SK-N-SH (cell line): ENCODE measurements around the gene CPA1. TPM values are rescaled to one million over a fixed set of nuclear protein-coding genes. Genes with fewer than 3 reads are reported as not detected.

Source experiments
- CTCF ChIA-PET: fragments of 300-600, 350-600 bp; formaldehyde crosslinking; extraction: SDS; loops from one replicate; lab custom pipeline; 2021; lab: Yijun Ruan, JAX
- POLR2A ChIA-PET: fragments of 350-600 bp; sonication (Branson Sonifier 250); formaldehyde crosslinking; extraction: SDS; loops from one replicate; lab custom pipeline; 2020; ENCODE audit warnings: antibody characterized with exemption, inconsistent platforms; lab: Yijun Ruan, JAX
- DNase-seq: peaks from one replicate; pipeline ENCODE4 v3.0.0; 2012
- H2AFZ ChIP-seq: fragments of 200-600 bp; sonication (generic); 2 replicates; pipeline ENCODE4 v1.8.1; 2016; ENCODE audit warnings: antibody characterized with exemption, mild to moderate bottlenecking, low read depth
- H3F3A ChIP-seq: fragments of 200-600 bp; sonication (generic); replicated peaks from 2 replicates; pipeline ENCODE3; 2016; ENCODE audit warnings: antibody characterized with exemption, mild to moderate bottlenecking; ENCODE audit not compliant: insufficient read depth
- H3K27ac ChIP-seq, 2 experiments: fragments of 200-500 bp in 1 of 2; fragments of 200-600 bp in 1 of 2; sonication (Bioruptor generic) in 1 of 2; sonication (generic), shearing (Covaris generic) in 1 of 2; 2 replicates each; pipeline versions ENCODE4 v1.5.1 to v1.6.1; 2014 to 2016; ENCODE audit warnings: low read depth in 2 of 2, inconsistent platforms in 1 of 2, low read length in 1 of 2, mild to moderate bottlenecking in 1 of 2, mixed read lengths in 1 of 2
- H3K27me3 ChIP-seq: fragments of 200-600 bp; sonication (generic), shearing (Covaris generic); 2 replicates; pipeline ENCODE4 v1.6.1; 2016; ENCODE audit warnings: mixed run types; ENCODE audit not compliant: insufficient read depth
- H3K36me3 ChIP-seq, 2 experiments: fragments of 200-500 bp in 1 of 2; fragments of 200-600 bp in 1 of 2; sonication (Bioruptor generic) in 1 of 2; sonication (generic) in 1 of 2; replicated peaks in 1 of 2; 2 replicates each; pipeline versions ENCODE3 to v1.5.1; 2014 to 2016; ENCODE audit warnings: low read length in 1 of 2, mild to moderate bottlenecking in 1 of 2; ENCODE audit not compliant: insufficient read depth in 2 of 2, control insufficient read depth in 1 of 2
- H3K4me1 ChIP-seq, 2 experiments: fragments of 200-500 bp in 1 of 2; fragments of 200-600 bp in 1 of 2; sonication (Bioruptor generic) in 1 of 2; sonication (generic), shearing (Covaris generic) in 1 of 2; 2 replicates each; pipeline versions ENCODE4 v1.5.1 to v1.6.1; 2014 to 2016; ENCODE audit warnings: low read depth in 1 of 2, low read length in 1 of 2, mixed run types in 1 of 2; ENCODE audit not compliant: insufficient read depth in 2 of 2, control insufficient read depth in 1 of 2
- H3K4me2 ChIP-seq: fragments of 200-600 bp; sonication (generic), shearing (Covaris generic); 2 replicates; pipeline ENCODE4 v1.6.1; 2017; ENCODE audit warnings: mixed run types
- H3K4me3 ChIP-seq, 2 experiments: fragments of 200-500 bp in 1 of 2; fragments of 200-600 bp in 1 of 2; sonication (Bioruptor generic) in 1 of 2; sonication (generic), shearing (Covaris generic) in 1 of 2; 2 replicates each; pipeline versions ENCODE4 v1.5.1 to v1.8.1; 2014 to 2016; ENCODE audit warnings: low read depth in 2 of 2, inconsistent platforms in 1 of 2, low read length in 1 of 2, mild to moderate bottlenecking in 1 of 2, mixed read lengths in 1 of 2, moderate library complexity in 1 of 2
- H3K79me2 ChIP-seq: fragments of 200-600 bp; sonication (generic); 2 replicates; pipeline ENCODE4 v1.8.1; 2017; ENCODE audit warnings: mild to moderate bottlenecking; ENCODE audit not compliant: insufficient read depth
- H3K9ac ChIP-seq: fragments of 200-600 bp; sonication (generic); 2 replicates; pipeline ENCODE4 v1.6.1; 2017; ENCODE audit warnings: mixed run types
- H3K9me2 ChIP-seq: fragments of 200-600 bp; sonication (generic); 2 replicates; pipeline ENCODE4 v1.6.1; 2017; ENCODE audit warnings: mixed run types
- H3K9me3 ChIP-seq: fragments of 200-600 bp; sonication (generic); 2 replicates; pipeline ENCODE4 v1.6.1; 2017; ENCODE audit warnings: mixed run types, mild to moderate bottlenecking, moderate library complexity
- H4K20me1 ChIP-seq: fragments of 200-600 bp; sonication (generic); 2 replicates; pipeline ENCODE4 v1.6.1; 2017; ENCODE audit warnings: mild to moderate bottlenecking, mixed run types; ENCODE audit not compliant: insufficient read depth
- CHD2 ChIP-seq: fragments of 150-350 bp; IDR thresholded peaks from 2 replicates; pipeline ENCODE4 v1.6.1; 2018; ENCODE audit warnings: low read length; ENCODE audit not compliant: partially characterized antibody
- EP300 ChIP-seq, 2 experiments: IDR thresholded peaks; 2 replicates each; pipeline versions ENCODE4 v1.4.0 to v1.6.1; 2012; ENCODE audit warnings: borderline replicate concordance in 1 of 2, low read depth in 1 of 2, low read length in 1 of 2
- FOXM1 ChIP-seq: IDR thresholded peaks from 2 replicates; pipeline ENCODE4 v1.4.0; 2012; ENCODE audit warnings: low read depth, mild to moderate bottlenecking
- GABPA ChIP-seq: IDR thresholded peaks from 2 replicates; pipeline ENCODE4 v1.4.0; 2012; ENCODE audit warnings: low read depth, mild to moderate bottlenecking
- GATA2 ChIP-seq: sonication (generic); formaldehyde crosslinking; IDR thresholded peaks from 2 replicates; pipeline ENCODE4 v1.5.0; 2020; ENCODE audit warnings: mild to moderate bottlenecking, missing genetic modification reagents
- JUND ChIP-seq: IDR thresholded peaks from 2 replicates; pipeline ENCODE4 v1.4.0; 2012
- POLR2AphosphoS5 ChIP-seq: IDR thresholded peaks from 2 replicates; pipeline ENCODE4 v1.6.1; 2012; ENCODE audit warnings: low read depth, low read length
- REST ChIP-seq: IDR thresholded peaks from 2 replicates; pipeline ENCODE4 v1.6.1; 2012; ENCODE audit warnings: mild to moderate bottlenecking, low read depth, low read length, moderate library complexity
- RFX5 ChIP-seq: IDR thresholded peaks from 2 replicates; pipeline ENCODE4 v1.6.1; 2012; ENCODE audit warnings: mild to moderate bottlenecking, improper control_type of control experiment, low read length
- SIN3A ChIP-seq: IDR thresholded peaks from 2 replicates; pipeline ENCODE4 v1.6.1; 2012; ENCODE audit warnings: low read depth, mild to moderate bottlenecking, low read length, moderate library complexity, borderline replicate concordance
- SMC3 ChIP-seq: IDR thresholded peaks from 2 replicates; pipeline ENCODE4 v1.6.1; 2012; ENCODE audit warnings: low read depth, low read length, improper control_type of control experiment
- TAF1 ChIP-seq: IDR thresholded peaks from 2 replicates; pipeline ENCODE4 v1.6.1; 2012; ENCODE audit warnings: low read depth, mild to moderate bottlenecking, low read length, moderate library complexity, borderline replicate concordance
- YY1 ChIP-seq: IDR thresholded peaks from 2 replicates; pipeline ENCODE4 v1.4.0; 2012; ENCODE audit warnings: low read depth, mild to moderate bottlenecking
- WGBS: methylation state at CpG from one replicate; pipeline ENCODE4 v1.1.6; 2017; ENCODE audit warnings: low lambda C conversion rate; 5-methylcytosine and 5-hydroxymethylcytosine counted together
- polyA plus RNA-seq, 3 experiments: library from polyadenylated mRNA; depleted of rRNA; stranded (reverse); fragments of >200 nt; gene quantifications; 2 replicates each; pipeline ENCODE4 v1.2.3, GENCODE V29; 2012
- TF ChIP-seq, protein P1 (sequence below): fragments of 150-350 bp; IDR thresholded peaks from 2 replicates; pipeline ENCODE4 v1.6.1; 2016; ENCODE audit warnings: mild to moderate bottlenecking, low read depth, low read length
- TF ChIP-seq, protein P2 (sequence below): IDR thresholded peaks from 2 replicates; pipeline ENCODE4 v1.4.0; 2012; ENCODE audit warnings: low read depth
- TF ChIP-seq, protein P3 (sequence below): fragments of 150-350 bp; IDR thresholded peaks from 2 replicates; pipeline ENCODE4 v1.6.1; 2017; ENCODE audit warnings: antibody characterized with exemption, low read length, low read depth, borderline replicate concordance

CPA1 gene
- polyA plus RNA-seq, 1 of the 3 experiments (the other 2 are of a cell fraction): 0.05 TPM

GRCh38 chr7:130332259-130333053 lies 47.8 kb upstream of the CPA1 start:
- ChIA-PET CTCF (interaction anchor here (0.5 to 1.1 kb wide), 6 partner anchors 8 to 426 kb away, joined by 3 to 5 read pairs (median 3); no protein-coding TSS in a partner anchor), POLR2A (interaction anchor here (0.6 kb wide), 1 partner anchor 263 kb away, joined by 3 read pairs; no protein-coding TSS in a partner anchor)
- 76% methylated on average over 4 of the region's 4 CpGs for WGBS
- TF ChIP-seq EP300 (IDR thresholded peaks at IDR 0.05; ENCODE audit: borderline replicate concordance in 1 of 2, low read depth in 1 of 2, low read length in 1 of 2): no peak
- TF ChIP-seq GATA2 (CRISPR knock-in tag): peak; percentile 47
- Histone ChIP-seq H3F3A (no peaks in the 10 kb centered on the region), H3K36me3 (no peaks in the 10 kb centered on the region), H3K27me3 (no peaks in the 10 kb centered on the region), H3K27ac (no peak overlapping the region), H2AFZ (no peak overlapping the region), H3K4me3 (no peak overlapping the region), H3K9ac (no peak overlapping the region), H3K9me2 (no peaks in the 10 kb centered on the region), H3K9me3 (no peaks in the 10 kb centered on the region), H3K4me2 (no peak overlapping the region), H4K20me1 (no peaks in the 10 kb centered on the region), H3K79me2 (no peaks in the 10 kb centered on the region), H3K4me1 (peaks cover 0 to 7% of the 10 kb centered on the region in 2 experiments; a peak in 2 of 4 replicates)
- no peak for DNase-seq

GRCh38 chr7:130333832-130334231 lies 46.5 kb upstream of the CPA1 start:
- POLR2A ChIA-PET: no interaction called here
- DNase-seq: no peak
- no peaks in the 10 kb centered on the region for H3F3A ChIP-seq
- no peaks in the 10 kb centered on the region for H3K79me2 ChIP-seq
- WGBS: 67% methylated on average over 2 of the region's 2 CpGs
- H4K20me1 ChIP-seq: no peaks in the 10 kb centered on the region
- no peaks in the 10 kb centered on the region for H3K9me3 ChIP-seq
- no peak overlapping the region for H3K27ac ChIP-seq
- peaks cover 0 to 7% of the 10 kb centered on the region in 2 experiments; a peak in 2 of 4 replicates for H3K4me1 ChIP-seq
- no peak overlapping the region for H3K4me2 ChIP-seq
- no peak overlapping the region for H3K9ac ChIP-seq
- CTCF ChIA-PET: no interaction called here
- no peaks in the 10 kb centered on the region for H3K9me2 ChIP-seq
- no peak overlapping the region for H3K4me3 ChIP-seq
- H3K27me3 ChIP-seq: no peaks in the 10 kb centered on the region
- TF ChIP-seq FOXM1 (no peak), RFX5 (no peak), TAF1 (no peak), GABPA (no peak), CHD2 (no peak), REST (no peak), SMC3 (no peak), JUND (no peak), SIN3A (no peak), POLR2AphosphoS5 (no peak), YY1 (no peak), GATA2 (CRISPR knock-in tag) (no peak)
- TF ChIP-seq, protein P1, sequence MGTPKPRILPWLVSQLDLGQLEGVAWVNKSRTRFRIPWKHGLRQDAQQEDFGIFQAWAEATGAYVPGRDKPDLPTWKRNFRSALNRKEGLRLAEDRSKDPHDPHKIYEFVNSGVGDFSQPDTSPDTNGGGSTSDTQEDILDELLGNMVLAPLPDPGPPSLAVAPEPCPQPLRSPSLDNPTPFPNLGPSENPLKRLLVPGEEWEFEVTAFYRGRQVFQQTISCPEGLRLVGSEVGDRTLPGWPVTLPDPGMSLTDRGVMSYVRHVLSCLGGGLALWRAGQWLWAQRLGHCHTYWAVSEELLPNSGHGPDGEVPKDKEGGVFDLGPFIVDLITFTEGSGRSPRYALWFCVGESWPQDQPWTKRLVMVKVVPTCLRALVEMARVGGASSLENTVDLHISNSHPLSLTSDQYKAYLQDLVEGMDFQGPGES: no peak
- TF ChIP-seq, protein P2, sequence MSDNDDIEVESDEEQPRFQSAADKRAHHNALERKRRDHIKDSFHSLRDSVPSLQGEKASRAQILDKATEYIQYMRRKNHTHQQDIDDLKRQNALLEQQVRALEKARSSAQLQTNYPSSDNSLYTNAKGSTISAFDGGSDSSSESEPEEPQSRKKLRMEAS: no peak
- TF ChIP-seq, protein P3, sequence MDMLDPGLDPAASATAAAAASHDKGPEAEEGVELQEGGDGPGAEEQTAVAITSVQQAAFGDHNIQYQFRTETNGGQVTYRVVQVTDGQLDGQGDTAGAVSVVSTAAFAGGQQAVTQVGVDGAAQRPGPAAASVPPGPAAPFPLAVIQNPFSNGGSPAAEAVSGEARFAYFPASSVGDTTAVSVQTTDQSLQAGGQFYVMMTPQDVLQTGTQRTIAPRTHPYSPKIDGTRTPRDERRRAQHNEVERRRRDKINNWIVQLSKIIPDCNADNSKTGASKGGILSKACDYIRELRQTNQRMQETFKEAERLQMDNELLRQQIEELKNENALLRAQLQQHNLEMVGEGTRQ: no peak
- no peak overlapping the region for H2AFZ ChIP-seq
- no peaks in the 10 kb centered on the region for H3K36me3 ChIP-seq
